HG03342 (cell line): ENCODE data around the gene CAPN7.

ENCODE experiments used
- ATAC-seq: cut with Tn5 transposase; IDR thresholded peaks from one replicate; pipeline ENCODE4 v1.9.1; 2021; ENCODE audit warnings: mild to moderate bottlenecking, moderate library complexity; ENCODE audit not compliant: unreplicated experiment

The CAPN7 gene

DNA sequence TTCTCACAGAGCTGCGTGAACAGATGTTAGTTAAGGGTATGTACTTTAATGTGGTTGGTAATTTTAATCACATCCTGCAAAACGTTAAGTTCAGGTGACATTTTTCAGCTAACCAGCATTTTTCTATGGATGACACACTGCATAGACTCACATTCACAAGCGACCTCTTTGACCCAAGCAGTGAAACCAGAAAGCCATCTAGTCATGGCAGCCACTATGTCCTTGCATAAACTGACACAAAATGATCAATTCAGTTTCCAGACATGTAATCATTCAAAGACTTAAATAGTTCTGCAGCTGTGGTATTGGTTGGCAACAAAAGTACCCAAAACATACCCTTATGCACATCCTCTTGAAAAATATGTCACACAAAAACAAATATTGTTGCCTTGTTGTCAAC is 7.4 kb upstream of the CAPN7 start:
- ATAC-seq = no peak

DNA sequence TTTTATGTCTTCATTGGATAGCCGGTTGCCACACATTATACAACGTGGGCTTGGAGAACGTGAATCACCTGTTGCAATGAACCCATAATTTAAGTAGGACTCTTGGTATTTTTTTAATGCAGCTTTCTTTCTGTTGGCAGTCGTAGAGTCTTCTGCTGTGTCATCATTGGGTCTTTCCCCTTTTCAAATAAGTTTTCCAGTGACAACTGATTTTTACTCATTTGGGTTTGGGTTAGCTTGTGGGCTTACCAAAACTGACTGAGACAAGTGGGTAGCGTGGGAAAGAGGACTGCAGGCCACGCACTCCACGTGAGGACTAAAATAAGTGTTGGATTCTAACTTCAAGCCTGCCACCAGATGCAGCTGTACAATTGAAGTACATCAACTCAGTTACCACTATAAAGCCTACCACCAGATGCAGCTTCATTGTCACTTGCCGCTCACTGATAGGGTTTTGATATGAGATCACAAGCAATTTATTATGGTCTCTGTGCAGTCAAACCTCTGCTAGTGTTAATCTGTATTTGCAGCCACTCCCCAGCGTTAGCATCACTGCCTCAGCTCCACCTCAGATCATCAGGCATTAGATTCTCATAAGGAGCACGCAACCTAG is 6.4 kb upstream of the CAPN7 start:
- no peak for ATAC-seq

DNA sequence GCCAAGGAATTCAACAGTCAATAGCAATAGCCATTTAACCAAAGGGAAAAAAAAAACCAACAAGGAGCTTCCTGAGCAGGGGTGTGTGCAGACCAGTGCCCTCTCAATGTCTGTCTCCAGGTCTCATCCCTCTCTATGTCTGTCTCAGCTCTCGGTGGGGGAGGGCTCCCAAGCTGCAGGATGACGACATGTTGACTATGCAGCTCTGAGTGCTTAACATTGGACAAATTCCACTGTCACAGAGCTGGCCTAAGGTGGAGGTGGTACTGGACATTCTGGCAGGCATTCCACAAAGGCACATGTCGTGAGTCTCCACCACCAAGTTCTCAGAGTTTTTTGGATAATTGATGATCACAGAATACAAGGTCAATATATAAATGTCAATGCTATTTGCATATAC is 2.0 kb upstream of the CAPN7 start:
- no peak for ATAC-seq

DNA sequence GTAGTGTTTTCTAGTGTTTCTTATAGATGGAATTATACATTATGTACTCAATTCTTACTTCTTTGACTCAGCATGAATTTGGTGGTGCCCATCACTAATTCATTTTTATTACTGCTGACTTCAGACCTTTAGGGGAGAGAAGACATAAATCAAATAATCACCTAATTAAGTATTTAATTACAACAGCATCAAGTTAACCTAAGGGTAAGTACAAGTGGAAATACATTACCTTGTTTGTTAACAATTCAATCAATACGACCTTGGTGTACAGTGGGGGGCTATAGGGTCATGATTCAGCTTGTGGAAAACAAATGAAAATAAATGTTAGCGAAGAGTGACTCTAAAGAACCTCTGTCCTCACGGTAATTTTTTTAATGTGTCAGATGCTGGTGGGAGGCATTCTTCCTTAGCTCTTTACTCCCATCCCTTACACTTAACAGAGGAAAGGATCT is 538 bp upstream of the CAPN7 start:
- no peak for ATAC-seq

DNA sequence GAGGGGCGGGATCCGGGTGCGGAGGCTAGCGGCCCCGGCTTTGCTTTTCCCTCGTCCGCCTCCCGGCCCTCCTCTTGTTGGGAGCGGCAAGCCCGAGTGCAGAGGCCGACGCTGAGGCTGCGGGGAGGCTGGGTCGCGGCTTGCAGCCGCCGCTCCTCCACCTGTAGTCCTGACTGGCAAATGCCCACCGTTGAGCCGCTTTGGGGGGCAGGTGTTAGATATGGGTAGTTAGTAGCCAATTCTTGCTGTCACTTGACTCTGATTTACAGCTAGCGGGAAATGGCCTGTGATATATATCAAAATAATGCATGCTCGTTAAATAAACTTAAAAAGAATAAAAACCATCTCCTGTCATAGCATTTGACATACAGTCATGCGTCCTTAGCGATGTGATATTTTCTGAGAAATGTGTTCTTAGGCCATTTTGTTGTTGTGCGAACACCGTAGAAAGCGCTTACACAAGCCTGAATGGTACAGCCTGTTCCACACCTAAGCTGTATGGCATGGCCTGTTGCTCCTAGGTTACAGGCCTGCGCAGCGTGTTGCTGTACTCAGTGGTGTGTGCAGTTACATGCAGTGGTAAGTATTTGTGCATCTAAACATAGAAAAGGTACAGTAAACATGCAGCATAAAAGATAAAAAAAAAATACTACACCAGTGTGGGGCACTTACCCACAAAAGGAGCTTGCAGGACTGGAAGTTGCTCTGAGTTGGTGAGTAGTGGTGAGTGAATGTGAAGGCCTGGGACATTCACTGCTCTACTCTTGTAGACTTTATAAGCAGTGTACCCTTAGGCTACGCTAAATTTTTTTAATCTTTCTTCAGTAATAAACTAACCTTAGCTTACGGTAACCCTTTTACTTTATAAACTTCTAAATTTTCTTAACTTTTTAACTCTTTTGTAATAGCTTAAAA is 873 bp downstream of the CAPN7 start:
- peak; percentile 26 for ATAC-seq

DNA sequence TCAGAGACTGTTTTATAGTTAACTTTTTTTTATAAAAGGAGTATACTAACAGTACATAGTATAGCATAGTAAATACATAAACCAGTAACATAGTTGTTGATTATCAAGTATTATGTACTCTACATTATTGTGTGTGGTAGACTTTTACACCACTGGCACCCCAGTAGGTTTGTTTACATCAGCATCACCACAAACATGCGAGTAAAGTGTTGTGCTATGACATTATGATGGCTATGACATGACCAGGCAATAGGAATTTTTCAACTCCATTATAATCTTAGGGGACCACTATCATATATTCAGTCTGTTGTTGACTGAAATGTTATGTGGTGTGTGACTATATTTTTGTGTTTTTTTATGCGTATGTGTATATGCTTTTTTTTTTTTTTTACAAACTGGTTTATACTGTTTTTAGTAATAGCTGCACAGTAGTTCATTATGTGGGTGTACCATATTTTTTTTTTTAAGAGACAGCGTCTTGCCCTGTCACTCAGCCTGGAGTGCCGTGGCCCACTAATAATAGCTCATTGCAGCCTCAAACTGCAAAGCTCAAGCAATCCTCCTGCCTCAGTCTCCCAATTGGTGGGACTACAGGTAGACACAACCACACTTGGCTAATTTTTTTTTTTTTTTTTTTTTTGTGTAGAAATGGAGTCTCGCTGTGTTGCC is 1.9 kb downstream of the CAPN7 start:
- ATAC-seq = no peak

DNA sequence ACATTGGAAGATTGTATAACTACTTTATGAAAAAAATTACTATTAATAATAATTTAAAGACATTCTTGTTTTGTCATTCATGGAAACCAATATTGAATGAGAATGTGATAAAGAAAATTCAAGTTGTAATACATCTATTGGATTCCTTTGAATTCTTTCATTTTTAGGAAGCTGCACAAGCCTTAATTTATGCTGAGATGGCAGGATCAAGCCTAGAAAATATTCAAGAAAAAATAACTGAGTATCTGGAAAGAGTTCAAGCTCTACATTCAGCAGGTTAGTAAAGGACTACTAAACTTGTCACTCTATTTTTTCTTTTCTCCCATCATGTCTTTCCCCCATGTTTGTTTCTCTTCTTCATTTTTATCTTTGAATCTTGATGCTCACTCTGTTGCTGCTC is 5.9 kb downstream of the CAPN7 start:
- no peak for ATAC-seq

DNA sequence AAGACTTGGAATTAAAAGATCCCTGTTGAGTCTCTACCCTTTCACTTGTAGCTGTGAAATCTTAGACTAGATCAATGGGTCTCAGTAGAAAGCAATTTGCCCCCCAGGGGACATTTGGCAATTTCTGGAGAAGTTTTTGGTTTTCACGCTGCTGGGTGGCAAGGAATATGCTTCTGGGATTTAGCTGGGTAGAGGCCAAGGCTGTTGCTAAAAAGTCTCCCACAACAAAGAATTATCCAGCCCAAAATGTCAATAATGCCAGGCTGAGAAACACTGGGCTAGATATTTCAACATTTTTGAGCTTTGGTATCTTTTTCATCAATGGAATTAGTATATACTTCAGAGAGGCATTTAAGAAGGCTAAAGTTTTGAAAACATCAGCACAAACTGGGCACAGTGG is 8.7 kb downstream of the CAPN7 start:
- no peak for ATAC-seq

DNA sequence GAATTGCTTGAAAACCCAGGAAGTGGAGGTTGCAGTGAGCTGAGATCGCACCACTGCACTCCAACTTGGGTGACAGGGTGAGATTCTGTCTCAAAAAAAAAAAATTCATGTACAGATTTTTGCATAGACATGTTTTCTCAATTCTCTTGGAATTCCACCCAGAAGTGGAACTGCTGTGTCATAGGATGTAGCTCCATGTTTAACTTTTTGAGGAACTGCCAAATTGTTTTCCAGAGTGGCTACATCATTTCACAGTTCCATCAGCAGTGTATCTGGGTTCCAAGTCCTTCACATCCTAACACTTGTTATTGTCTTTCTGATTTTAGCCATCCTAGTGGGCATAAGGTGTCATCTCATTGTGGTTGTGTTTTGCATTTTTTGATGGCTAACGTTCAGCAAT is 9.9 kb downstream of the CAPN7 start:
- ATAC-seq = no peak

DNA sequence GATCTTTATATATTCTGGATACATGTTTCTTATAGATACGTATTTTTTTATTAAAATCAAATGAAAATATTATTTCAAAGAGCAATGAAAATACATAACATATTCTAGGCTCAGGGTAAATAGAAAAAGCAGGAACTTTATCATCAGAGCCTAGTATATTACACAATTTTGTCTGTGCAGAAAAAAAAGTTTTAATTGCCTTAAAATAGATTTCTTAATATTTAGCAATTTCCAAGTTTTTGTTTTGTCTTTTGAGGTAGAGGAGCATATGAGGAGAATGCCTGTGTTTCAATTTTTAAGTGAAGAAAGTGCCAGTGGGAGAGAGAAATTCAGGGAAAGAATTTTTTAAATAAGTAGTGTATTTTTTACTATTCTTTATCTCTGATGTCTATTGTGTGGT is 10.5 kb downstream of the CAPN7 start:
- no peak for ATAC-seq

DNA sequence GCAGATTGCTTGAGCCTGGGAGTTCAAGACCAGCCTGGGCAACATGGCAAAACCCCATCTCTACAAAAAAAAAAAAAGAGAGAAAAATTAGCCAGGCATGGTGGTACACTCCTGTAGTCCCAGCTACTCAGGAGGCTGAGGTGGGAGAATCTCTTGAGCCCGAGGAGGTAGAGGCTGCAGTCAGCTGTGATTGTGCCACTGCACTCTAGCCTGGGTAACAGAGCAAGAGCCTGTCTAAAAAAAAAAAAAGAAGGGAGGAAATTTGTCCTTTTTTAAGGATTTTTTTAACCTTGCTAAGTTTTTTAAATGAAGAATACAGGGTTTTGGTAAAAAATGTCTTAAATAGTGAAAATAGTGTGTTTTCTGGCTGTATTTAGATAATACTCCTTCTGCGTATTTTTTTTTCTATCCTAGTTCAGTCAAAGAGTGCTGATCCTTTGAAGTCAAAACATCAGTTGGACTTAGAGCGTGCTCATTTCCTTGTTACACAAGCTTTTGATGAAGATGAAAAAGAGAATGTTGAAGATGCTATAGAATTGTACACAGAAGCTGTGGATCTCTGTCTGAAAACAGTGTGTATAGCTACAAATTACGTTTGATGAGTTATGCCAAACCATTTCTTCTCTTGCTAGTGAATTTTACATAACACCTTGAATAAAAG is 11.1 kb downstream of the CAPN7 start:
- no peak for ATAC-seq

DNA sequence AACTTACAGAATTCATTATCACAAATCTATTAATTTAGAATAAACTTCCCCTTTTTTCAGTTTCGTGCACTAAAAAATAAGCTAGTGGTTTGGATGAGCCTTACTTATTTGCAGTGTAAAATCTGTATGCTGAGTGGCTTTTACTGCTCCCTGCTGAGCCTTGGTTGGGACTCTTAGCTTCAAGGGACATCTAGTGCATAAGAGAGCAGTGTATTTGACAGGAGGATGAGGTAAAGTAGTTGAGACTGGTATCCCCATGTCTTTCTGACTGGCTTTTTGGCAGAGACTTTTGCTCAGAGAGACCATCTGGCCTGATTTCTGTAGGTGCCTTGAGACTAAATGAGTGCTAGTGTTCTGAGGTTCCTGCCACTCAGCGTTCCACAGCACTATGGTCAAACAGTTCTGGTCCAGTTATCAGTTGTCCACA is 11.8 kb downstream of the CAPN7 start:
- ATAC-seq = no peak

DNA sequence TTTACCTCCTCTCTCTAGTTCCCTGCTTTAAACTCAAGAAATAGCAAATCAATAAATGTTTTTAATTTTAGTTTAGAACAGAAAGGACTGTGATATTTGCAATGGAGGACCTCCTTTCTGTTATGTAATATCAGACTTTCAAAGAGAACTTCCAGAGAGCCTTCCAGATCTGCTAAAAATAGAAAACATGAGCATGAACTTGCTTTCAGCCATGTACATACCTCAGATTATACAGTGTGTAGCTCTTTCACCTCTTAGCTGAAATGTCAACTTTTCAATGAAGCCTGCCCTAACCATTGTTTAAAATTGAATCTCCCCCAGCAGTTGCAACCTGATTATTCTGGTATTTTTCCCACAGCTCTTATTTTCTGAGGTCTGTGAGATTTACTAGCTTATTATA is 12.6 kb downstream of the CAPN7 start:
- ATAC-seq = no peak

DNA sequence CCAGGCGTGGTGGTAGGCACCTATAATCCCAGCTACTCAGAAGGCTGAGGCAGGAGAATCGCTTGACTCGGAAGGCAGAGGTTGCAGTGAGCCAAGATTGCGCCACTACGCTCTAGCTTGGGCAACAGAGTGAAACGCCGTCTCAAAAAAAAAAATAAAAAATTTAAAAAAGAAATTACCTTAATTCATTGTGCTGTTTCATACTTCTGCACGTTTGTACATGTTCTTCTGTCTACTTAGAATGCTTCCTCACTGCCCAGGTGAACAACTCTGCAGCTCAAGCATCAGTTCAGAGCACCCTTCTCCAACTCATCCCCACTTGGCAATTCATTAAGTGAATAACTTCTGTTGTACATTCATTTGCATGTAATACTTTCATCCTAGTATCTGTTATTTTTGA is 14.0 kb downstream of the CAPN7 start:
- ATAC-seq = no peak

DNA sequence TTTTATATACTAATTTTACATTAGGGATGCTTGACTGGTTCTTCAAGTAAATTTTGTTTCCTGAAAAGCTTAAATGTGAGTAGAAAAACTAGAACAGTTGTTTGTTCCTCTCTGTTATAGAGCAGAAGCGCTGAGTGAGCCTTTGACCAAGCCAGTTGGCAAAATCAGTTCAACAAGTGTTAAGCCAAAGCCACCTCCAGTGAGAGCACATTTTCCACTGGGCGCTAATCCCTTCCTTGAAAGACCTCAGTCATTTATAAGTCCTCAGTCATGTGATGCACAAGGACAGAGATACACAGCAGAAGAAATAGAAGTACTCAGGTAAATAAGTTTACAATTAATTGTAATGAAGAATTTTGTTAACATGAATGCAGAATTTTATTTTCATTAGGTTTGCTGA is 14.6 kb downstream of the CAPN7 start:
- no peak for ATAC-seq

DNA sequence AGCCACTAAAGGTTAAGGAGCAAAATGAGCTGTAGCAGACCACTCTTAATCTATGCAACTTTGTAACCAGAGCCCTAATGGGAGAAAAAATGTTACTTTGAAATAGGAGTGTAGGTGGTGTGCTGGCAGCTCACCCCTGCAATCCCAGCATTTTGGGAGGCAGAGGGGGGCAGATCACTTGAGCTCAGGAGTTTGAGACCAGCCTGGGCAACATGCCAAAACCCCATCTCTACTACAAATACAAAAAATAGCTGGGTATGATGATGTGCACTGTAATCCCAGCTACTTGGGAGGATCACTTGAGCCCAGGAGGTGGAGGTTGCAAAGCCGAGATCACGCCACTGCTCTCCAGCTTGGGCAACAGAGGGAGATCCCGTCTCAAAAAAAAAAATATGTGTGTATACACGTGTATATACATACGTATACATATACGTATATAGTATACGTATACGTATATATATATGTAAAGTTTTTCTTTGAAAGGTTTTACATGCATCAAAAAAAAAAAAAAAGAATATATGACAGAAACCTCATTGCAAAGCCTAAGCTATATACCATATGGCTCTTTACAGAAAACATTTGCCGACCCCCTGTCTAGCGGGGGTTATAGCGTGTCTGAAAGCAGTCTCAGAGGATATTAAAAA is 15.7 kb downstream of the CAPN7 start:
- ATAC-seq = no peak

DNA sequence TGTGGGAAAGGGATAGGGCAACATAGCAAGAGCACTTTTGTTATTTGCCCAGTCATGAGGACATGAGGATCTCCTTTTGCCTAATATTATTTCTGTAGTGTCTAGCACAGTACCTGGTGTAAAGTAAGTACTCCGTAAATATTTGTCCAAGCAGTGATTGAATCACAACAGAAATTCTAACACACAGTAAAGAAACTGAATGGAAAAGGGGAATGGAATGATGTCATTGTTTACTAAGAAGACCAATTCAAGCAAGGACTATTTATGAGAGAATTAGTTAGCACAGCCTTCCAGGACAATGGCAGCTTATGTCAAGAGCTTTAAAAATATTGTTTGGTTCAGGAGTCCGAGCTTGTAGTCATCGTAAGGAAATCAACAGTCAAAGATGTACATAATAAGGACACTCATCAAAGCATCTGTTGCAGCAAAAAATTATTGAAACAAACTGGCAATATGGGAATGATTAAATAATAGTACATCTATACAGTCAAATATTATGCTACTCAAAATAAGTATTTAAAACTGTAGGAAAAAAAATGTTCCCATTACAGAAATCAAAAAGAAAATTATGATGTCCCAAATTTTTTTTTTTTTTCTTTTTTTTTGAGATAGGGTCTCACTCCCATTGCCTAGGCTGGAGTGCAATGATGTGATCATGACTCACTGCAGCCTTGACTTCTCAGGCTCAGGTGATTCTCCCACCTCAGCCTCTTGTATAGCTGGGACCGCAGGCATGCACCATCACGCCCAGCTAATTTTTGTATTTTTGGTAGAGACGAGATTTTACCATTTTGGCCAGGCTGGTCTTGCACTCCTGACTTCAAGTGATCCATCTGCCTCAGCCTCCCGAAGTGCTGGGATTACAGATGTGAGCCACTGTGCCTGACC is 17.9 kb downstream of the CAPN7 start:
- no peak for ATAC-seq

DNA sequence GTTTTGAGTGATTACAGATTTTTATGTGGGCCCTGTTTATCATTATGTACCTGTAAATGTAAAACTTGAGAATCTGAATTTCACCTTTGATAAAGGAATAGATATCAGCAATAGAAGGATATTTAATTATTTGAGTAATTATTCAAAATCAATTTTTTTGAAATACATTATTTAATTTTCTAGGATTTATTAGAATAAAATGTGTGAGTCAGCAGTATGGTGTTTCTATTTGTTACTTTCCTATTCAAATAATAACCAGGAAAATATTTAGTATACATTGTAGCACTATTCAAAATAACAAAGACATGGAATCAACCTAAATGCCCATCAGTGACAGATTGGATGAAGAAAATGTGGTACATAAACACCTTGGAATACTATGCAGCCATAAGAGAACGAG is 22.1 kb downstream of the CAPN7 start:
- no peak for ATAC-seq

DNA sequence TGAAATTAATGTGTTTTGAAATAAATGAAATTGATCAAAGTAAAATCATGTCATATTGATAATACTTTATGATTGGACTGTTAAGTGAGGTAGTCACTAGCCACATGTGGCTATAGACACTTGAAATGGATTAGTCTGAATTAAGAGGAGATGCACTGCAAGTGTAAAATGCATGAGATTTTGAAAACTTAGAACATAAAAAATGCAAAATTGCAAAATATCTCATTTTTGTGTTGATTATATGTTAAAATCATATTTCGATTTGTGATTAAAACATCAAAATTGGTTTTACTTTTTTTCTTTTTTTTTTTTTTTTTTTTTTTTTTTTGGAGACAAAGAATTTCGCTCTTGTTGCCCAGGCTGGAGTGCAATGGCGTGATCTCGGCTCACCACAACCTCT is 23.2 kb downstream of the CAPN7 start:
- no peak for ATAC-seq

DNA sequence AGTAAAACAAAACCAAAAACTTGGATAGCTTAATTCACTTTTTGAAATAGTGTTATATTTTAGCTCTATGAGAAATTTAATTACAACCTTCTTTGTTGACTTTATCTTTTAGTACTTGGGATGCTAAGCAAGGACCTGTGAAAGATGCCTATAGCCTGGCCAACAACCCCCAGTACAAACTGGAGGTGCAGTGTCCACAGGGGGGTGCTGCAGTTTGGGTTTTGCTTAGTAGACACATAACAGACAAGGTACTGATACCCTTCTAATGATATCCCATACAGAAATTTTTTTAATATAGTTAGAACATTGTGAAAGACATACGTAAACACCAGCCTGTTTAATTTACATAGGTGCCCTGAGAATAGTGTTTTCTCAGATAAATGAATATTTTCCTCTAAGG is 35.3 kb downstream of the CAPN7 start:
- ATAC-seq = no peak
